ENCODE measurements around the gene OR2V2. TPM values are rescaled to one million over a fixed set of nuclear protein-coding genes. Genes with fewer than 3 reads are reported as not detected.

The OR2V2 gene
- total RNA-seq, 1 experiment from 2014 or later, result not detected

- Histone ChIP-seq H3K4me2 (ENCODE audit: insufficient read depth, insufficient read length, low read length) (peak overlapping the region; percentile 89), H2AFZ (ENCODE audit: low read length) (no peak overlapping the region), H2BK20ac (ENCODE audit: low read depth, low read length, poor library complexity, severe bottlenecking) (no peak overlapping the region), H3K14ac (ENCODE audit: insufficient read depth, low read length) (no peak overlapping the region), H3K27me3 (ENCODE audit: insufficient read depth, low read length) (peaks cover 10% of the 10 kb centered on the region), H2BK5ac (ENCODE audit: insufficient read length, low read length) (no peak overlapping the region), H2BK120ac (ENCODE audit: low read depth, low read length, poor library complexity, severe bottlenecking) (no peak overlapping the region), H4K5ac (ENCODE audit: insufficient read length, low read depth, low read length) (no peak overlapping the region), H4K20me1 (ENCODE audit: control insufficient read depth, insufficient read depth, insufficient read length) (no peaks in the 10 kb centered on the region), H3K18ac (ENCODE audit: insufficient read length, low read depth, low read length) (no peak overlapping the region), H2BK12ac (ENCODE audit: insufficient read length, low read depth, low read length) (no peak overlapping the region), H3T11ph (ENCODE audit: low read length) (no peak overlapping the region), H4K91ac (ENCODE audit: insufficient read length, low read depth, low read length) (no peak overlapping the region), H3K79me2 (ENCODE audit: insufficient read depth, low read length) (no peaks in the 10 kb centered on the region), H3K56ac (ENCODE audit: insufficient read length, low read depth, low read length) (no peak overlapping the region), H4K8ac (replicated peaks; ENCODE audit: insufficient read length, low read depth, low read length) (no peak overlapping the region), H3K23me2 (ENCODE audit: insufficient read length, low read depth, low read length, poor library complexity, severe bottlenecking) (peaks cover 21% of the 10 kb centered on the region), H3K4me1 (ENCODE audit: insufficient read depth, low read length) (peaks cover 3% of the 10 kb centered on the region; the same call in 1 of the 2 replicates), H2BK15ac (ENCODE audit: low read depth, low read length) (no peak overlapping the region), H3K23ac (ENCODE audit: insufficient read length, low read depth, low read length) (no peak overlapping the region), H3K79me1 (ENCODE audit: insufficient read depth, low read depth, low read length, poor library complexity, severe bottlenecking) (no peaks in the 10 kb centered on the region), H3K27ac (ENCODE audit: insufficient read length, low read depth, low read length) (no peak overlapping the region), H3K9me3 (ENCODE audit: control insufficient read depth, low read depth, low read length) (no peaks in the 10 kb centered on the region), H3K4ac (ENCODE audit: low read depth, low read length) (no peak overlapping the region), H3K9ac (ENCODE audit: extremely low read depth, insufficient read length, low read length) (no peak overlapping the region), H2AK5ac (ENCODE audit: insufficient read length, low read length) (no peak overlapping the region)
- TF ChIP-seq CTCF (conservative IDR thresholded peaks at IDR 0.05), result no peak
- H3K27me3 Mint-ChIP-seq (ENCODE audit: low read depth), result peaks cover 57% of the 10 kb centered on the region
- no peaks in the 10 kb centered on the region; a peak in 1 of 7 replicates for H3K36me3 Mint-ChIP-seq (ENCODE audit: insufficient read depth in 1 of 3, low read depth in 3 of 3)
- DNase-seq, result no peak
- peaks cover 33 to 36% of the 10 kb centered on the region in 2 experiments for H3K4me1 Mint-ChIP-seq
- H3K27ac Mint-ChIP-seq, result no peak overlapping the region
- no peaks in the 10 kb centered on the region; a peak in 1 of 5 replicates for H3K9me3 Mint-ChIP-seq
- no CpG with 5 or more reads among the region's 6 CpGs for WGBS (ENCODE audit: extremely low coverage, insufficient read length, low lambda C conversion rate)
- peak overlapping the region in 1 of 2 experiments; percentile 93; a peak in 3 of 5 replicates for H3K4me3 Mint-ChIP-seq
Observed at GRCh38 chr5:181166812-181167733, 19.7 kb downstream of the OR2V2 start.

Measured in H9 (cell line).